WTC11 (cell line): ENCODE data around the gene SPACA7.

Experiments used
- CREM ChIP-seq: sonication (generic); formaldehyde crosslinking; IDR thresholded peaks from 2 replicates; pipeline ENCODE4 v1.8.1; 2022; ENCODE audit warnings: mild to moderate bottlenecking, missing genetic modification reagents, moderate library complexity
- ELF4 ChIP-seq: sonication (generic); formaldehyde crosslinking; IDR thresholded peaks from 2 replicates; pipeline ENCODE4 v1.8.1; 2022; ENCODE audit warnings: low read depth, mild to moderate bottlenecking, moderate library complexity, missing genetic modification reagents
- FOXJ3 ChIP-seq: sonication (generic); formaldehyde crosslinking; IDR thresholded peaks from 2 replicates; pipeline ENCODE4 v1.9.0; 2021; ENCODE audit warnings: missing genetic modification reagents, mild to moderate bottlenecking, borderline replicate concordance
- IRF2 ChIP-seq: sonication (generic); formaldehyde crosslinking; IDR thresholded peaks from 2 replicates; pipeline ENCODE4 v1.8.0; 2022; ENCODE audit warnings: low read depth, missing genetic modification reagents, borderline replicate concordance
- MYBL2 ChIP-seq: sonication (generic); formaldehyde crosslinking; IDR thresholded peaks from 2 replicates; pipeline ENCODE4 v1.8.1; 2023; ENCODE audit warnings: mild to moderate bottlenecking, moderate library complexity, missing genetic modification reagents
- TCF7 ChIP-seq: sonication (generic); formaldehyde crosslinking; IDR thresholded peaks from 2 replicates; pipeline ENCODE4 v1.8.0; 2022; ENCODE audit warnings: mild to moderate bottlenecking, low read depth, missing genetic modification reagents, moderate library complexity
- TF ChIP-seq, protein P1 (sequence below): fragments of 200-600 bp; IDR thresholded peaks from 2 replicates; pipeline ENCODE4 v1.8.0; 2022; ENCODE audit warnings: antibody characterized with exemption
- TF ChIP-seq, protein P2 (sequence below): sonication (generic); formaldehyde crosslinking; IDR thresholded peaks from 2 replicates; pipeline ENCODE4 v1.8.0; 2022; ENCODE audit warnings: mild to moderate bottlenecking, missing genetic modification reagents

DNA sequence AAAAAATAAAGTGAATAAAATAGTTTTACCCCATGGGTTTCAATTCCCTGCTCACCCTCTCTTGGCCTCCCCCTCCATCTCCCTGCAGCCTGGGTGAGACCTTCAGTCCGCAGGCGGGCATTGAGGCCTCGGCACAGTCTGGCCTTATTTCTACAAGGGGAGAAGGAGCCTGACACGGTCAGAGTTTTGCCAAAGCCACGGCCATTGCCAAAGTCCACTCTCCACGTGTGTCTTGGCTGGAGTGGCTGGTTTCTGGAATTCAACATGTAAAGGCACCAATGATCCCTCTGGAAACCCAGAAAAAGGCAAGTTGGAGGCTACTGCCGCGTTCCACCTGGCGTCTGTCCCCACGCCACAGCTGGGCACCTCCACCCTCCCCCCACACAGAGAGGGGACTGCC, 43.4 kb upstream of the SPACA7 start:
- TF ChIP-seq, protein P1, sequence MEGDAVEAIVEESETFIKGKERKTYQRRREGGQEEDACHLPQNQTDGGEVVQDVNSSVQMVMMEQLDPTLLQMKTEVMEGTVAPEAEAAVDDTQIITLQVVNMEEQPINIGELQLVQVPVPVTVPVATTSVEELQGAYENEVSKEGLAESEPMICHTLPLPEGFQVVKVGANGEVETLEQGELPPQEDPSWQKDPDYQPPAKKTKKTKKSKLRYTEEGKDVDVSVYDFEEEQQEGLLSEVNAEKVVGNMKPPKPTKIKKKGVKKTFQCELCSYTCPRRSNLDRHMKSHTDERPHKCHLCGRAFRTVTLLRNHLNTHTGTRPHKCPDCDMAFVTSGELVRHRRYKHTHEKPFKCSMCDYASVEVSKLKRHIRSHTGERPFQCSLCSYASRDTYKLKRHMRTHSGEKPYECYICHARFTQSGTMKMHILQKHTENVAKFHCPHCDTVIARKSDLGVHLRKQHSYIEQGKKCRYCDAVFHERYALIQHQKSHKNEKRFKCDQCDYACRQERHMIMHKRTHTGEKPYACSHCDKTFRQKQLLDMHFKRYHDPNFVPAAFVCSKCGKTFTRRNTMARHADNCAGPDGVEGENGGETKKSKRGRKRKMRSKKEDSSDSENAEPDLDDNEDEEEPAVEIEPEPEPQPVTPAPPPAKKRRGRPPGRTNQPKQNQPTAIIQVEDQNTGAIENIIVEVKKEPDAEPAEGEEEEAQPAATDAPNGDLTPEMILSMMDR = no peak
- TF ChIP-seq FOXJ3 (CRISPR knock-in tag) (no peak), TCF7 (CRISPR knock-in tag) (no peak), MYBL2 (CRISPR knock-in tag) (no peak), CREM (CRISPR knock-in tag) (no peak), IRF2 (CRISPR knock-in tag) (no peak), ELF4 (CRISPR knock-in tag) (no peak)
- TF ChIP-seq, protein P2, sequence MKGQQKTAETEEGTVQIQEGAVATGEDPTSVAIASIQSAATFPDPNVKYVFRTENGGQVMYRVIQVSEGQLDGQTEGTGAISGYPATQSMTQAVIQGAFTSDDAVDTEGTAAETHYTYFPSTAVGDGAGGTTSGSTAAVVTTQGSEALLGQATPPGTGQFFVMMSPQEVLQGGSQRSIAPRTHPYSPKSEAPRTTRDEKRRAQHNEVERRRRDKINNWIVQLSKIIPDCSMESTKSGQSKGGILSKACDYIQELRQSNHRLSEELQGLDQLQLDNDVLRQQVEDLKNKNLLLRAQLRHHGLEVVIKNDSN (CRISPR knock-in tag) = no peak
